Esophagus squamous epithelium (tissue), 5 donors: ENCODE measurements around the gene C16orf86. TPM values are rescaled to one million over a fixed set of nuclear protein-coding genes. Genes with fewer than 3 reads are reported as not detected.

ENCODE experiments used
- DNase-seq: peaks from one replicate; lab custom pipeline; 2025; lab: John Stamatoyannopoulos, UW
- H3K27ac ChIP-seq, 4 donors: fragments of 200-600 bp; sonication (generic); one replicate each; pipeline ENCODE4 v1.5.1; 2016 to 2019; ENCODE audit warnings: mild to moderate bottlenecking in 1 of 4
- H3K27me3 ChIP-seq, 4 donors: fragments of 200-600 bp; sonication (generic); 1 replicate in 3 of 4; 2 replicates in 1 of 4; pipeline versions ENCODE4 v1.5.1 to v1.6.0; 2017 to 2021; ENCODE audit warnings: antibody characterized with exemption in 1 of 4
- H3K36me3 ChIP-seq, 3 donors: fragments of 200-600 bp; sonication (generic); one replicate each; pipeline ENCODE4 v1.5.1; 2016 to 2019
- H3K4me1 ChIP-seq, 3 donors: fragments of 200-600 bp; sonication (generic); one replicate each; pipeline ENCODE4 v1.5.1; 2017 to 2019
- H3K4me3 ChIP-seq, 4 donors: fragments of 200-600 bp; sonication (generic); 1 replicate in 3 of 4; 2 replicates in 1 of 4; pipeline ENCODE4 v1.5.1; 2016 to 2019; ENCODE audit warnings: mild to moderate bottlenecking in 2 of 4, moderate library complexity in 1 of 4
- H3K9me3 ChIP-seq, 3 donors: fragments of 200-600 bp; sonication (generic); one replicate each; pipeline ENCODE4 v1.5.1; 2016 to 2019
- CTCF ChIP-seq, 6 experiments: fragments of 450-650 bp in 4 of 6; fragments of 200-600 bp in 2 of 6; sonication (generic) in 2 of 6; IDR thresholded peaks; one replicate each; pipeline ENCODE4 v1.5.1; 2016 to 2019; ENCODE audit warnings: antibody characterized with exemption in 6 of 6, mild to moderate bottlenecking in 4 of 6, moderate library complexity in 4 of 6
- POLR2A ChIP-seq, 4 donors: fragments of 450-650 bp; IDR thresholded peaks; one replicate each; pipeline ENCODE4 v1.6.1; 2017; ENCODE audit warnings: antibody characterized with exemption in 4 of 4, mild to moderate bottlenecking in 4 of 4, moderate library complexity in 3 of 4
- WGBS, 2 donors: methylation state at CpG; one replicate each; pipeline ENCODE4 v1.1.5; 2018; 5-methylcytosine and 5-hydroxymethylcytosine counted together
- intact Hi-C: fragments of 100-400 bp; cut with DNase I; formaldehyde crosslinking; loops from one replicate; pipeline ENCODE4 v1.15.0; 2022
- total RNA-seq, 4 donors: library from RNA; depleted of rRNA; stranded (reverse); fragments of >200 nt; gene quantifications; one replicate each; pipeline ENCODE4 v1.1.0, GENCODE V29; 2016
- donor health status: DM: yes; HTN: yes; CAD: no.

C16orf86 gene
- total RNA-seq, 4 donors from 2014 or later = 1.1 to 3.1 (median 2.4) TPM; not detected in 1

GRCh38 chr16:67637625-67638024 is 29.0 kb upstream of the C16orf86 start:
- intact Hi-C loops = no loop called here
- DNase-seq = no peak
- Histone ChIP-seq H3K9me3 (no peaks in the 10 kb centered on the region), H3K4me1 (peaks cover 0 to 20% (median 9%) of the 10 kb centered on the region in 3 donors), H3K27me3 (no peaks in the 10 kb centered on the region), H3K36me3 (peaks cover 6 to 75% (median 42%) of the 10 kb centered on the region in 3 donors), H3K4me3 (no peak overlapping the region), H3K27ac (no peak overlapping the region)
- 83 to 89% methylated on average over 12 of the region's 12 CpGs for WGBS, 2 donors
- TF ChIP-seq CTCF (IDR thresholded peaks at IDR 0.05) (no peak), POLR2A (IDR thresholded peaks at IDR 0.05) (no peak)

GRCh38 chr16:67641779-67642708 is 24.6 kb upstream of the C16orf86 start:
- H3K27ac ChIP-seq = peak overlapping the region in 3 of 4 donors; percentile 32 to 68 (median 34)
- intact Hi-C loops = no loop called here
- no peak for DNase-seq
- peaks cover 6 to 31% (median 22%) of the 10 kb centered on the region in 3 donors for H3K36me3 ChIP-seq
- no peak for TF ChIP-seq POLR2A (IDR thresholded peaks at IDR 0.05)
- no peak for TF ChIP-seq CTCF (IDR thresholded peaks at IDR 0.05)
- H3K4me3 ChIP-seq = no peak overlapping the region
- H3K4me1 ChIP-seq = peaks cover 11 to 40% (median 14%) of the 10 kb centered on the region in 3 donors
- H3K9me3 ChIP-seq = no peaks in the 10 kb centered on the region
- WGBS, 2 donors = 14 to 20% methylated on average over 4 to 10 of the region's 10 CpGs
- peaks cover 0 to 29% (median 5%) of the 10 kb centered on the region in 4 donors for H3K27me3 ChIP-seq

- Histone ChIP-seq H3K27ac (no peak overlapping the region), H3K4me1 (peaks cover 11 to 60% (median 14%) of the 10 kb centered on the region in 3 donors), H3K4me3 (no peak overlapping the region), H3K36me3 (peaks cover 2 to 11% (median 6%) of the 10 kb centered on the region in 3 donors), H3K27me3 (peaks cover 11 to 49% (median 15%) of the 10 kb centered on the region in 4 donors), H3K9me3 (no peaks in the 10 kb centered on the region)
- TF ChIP-seq CTCF (IDR thresholded peaks at IDR 0.05) (no peak), POLR2A (IDR thresholded peaks at IDR 0.05) (no peak)
- no peak for DNase-seq
- intact Hi-C loops = no loop called here
- WGBS, 2 donors = 84 to 85% methylated on average over 7 to 9 of the region's 9 CpGs
These were observed 22.6 kb upstream of the C16orf86 start for GRCh38 chr16:67644038-67644437.

DNA sequence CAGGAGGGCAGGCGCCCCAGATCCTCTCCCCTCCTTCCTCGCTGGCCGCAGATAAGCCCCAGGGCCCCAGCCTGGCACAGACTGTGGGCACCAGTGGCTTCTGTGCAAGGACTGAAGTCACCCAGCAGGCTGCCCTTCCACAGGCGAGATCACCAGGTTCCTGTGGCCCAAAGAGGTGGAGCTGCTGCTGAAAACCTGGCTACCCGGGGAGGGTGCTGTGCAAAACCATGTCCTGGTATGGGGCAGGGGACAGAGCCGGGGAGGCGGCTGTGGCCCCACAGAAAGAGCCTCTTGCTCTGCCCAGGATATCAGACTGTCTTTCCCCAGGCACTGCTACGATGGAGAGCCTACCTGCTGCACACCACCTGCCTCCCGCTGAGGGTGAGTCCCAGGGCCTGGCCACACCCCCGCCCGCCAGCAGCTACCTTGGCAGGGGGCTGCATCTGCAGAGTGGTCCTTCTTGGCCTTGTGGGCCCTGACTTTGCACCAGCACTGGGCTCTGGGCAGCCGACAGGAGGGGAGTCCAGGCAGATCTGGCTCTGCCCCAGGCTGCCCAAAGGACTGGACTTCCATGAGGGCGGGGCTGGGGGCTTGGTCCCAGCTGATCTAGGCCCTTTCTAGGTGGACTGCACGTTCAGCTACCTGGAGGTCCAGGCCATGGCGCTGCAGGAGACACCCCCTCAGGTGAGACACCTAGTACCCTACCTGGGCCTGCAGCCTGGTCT is 21.1 kb upstream of the C16orf86 start:
- Histone ChIP-seq H3K36me3 (no peaks in the 10 kb centered on the region), H3K27ac (peak overlapping the region in 2 of 4 donors; percentile 25 to 63), H3K27me3 (peaks cover 14 to 64% (median 20%) of the 10 kb centered on the region in 4 donors), H3K4me3 (peak overlapping the region; percentile 7 to 65 (median 28)), H3K4me1 (peaks cover 11 to 70% (median 14%) of the 10 kb centered on the region in 3 donors), H3K9me3 (no peaks in the 10 kb centered on the region)
- 86 to 100% methylated on average over 3 of the region's 15 CpGs for WGBS, 2 donors
- TF ChIP-seq CTCF (IDR thresholded peaks at IDR 0.05) (no peak), POLR2A (IDR thresholded peaks at IDR 0.05) (no peak)
- intact Hi-C loops = no loop called here
- DNase-seq = no peak
